Hypothalamus (tissue), 51 donors: ENCODE results near the gene PHLPP1.
"Not testable (repeated sequence)": the region's sequence is repeated elsewhere in the genome, so short reads cannot be mapped to it uniquely, and the experiment has no call there.

Source experiments
- DNase-seq, 51 donors: peaks; one replicate each; lab custom pipeline; 2025; lab: John Stamatoyannopoulos, UW

The PHLPP1 gene

DNA sequence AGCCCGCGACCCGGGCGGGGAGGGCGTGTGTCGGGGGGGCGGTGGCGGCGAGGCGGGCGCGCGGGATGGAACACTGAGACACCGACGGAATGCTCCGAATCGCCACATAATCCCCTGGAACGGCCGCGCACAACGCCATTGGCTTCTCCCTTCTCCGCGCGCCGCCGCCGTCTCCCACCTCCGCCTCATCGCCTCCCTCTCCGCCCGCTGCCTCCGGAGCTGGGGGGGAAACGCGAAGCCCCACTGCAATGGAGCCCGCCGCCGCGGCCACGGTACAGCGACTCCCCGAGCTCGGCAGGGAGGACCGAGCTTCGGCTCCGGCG, at the start of gene PHLPP1:
TSS of gene PHLPP1 (plus strand) at position 106 of the 323 bp plus-strand sequence. CDS start at position 249, 143 bp downstream.
- peak in 2 of 51 donors; percentile 99 for DNase-seq

DNA sequence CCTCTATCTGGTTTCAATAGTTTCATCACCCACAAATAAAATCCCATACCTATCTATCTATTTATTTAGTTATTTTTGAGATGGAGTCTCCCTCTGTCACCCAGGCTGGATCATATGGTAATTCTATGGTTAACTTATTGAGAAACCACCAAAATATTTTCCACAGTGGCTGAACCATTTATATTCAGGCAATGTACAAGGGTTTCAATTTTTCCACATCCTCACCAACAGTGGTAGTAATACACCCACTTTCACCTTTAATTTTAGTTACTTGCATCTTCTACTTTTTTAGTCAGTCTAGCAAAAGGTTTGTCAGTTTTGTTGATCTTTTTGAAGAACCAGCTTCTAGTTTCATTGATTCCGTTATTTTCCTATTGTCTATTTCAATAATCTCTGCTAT, 46.1 kb upstream of the PHLPP1 start:
- no peak for DNase-seq

DNA sequence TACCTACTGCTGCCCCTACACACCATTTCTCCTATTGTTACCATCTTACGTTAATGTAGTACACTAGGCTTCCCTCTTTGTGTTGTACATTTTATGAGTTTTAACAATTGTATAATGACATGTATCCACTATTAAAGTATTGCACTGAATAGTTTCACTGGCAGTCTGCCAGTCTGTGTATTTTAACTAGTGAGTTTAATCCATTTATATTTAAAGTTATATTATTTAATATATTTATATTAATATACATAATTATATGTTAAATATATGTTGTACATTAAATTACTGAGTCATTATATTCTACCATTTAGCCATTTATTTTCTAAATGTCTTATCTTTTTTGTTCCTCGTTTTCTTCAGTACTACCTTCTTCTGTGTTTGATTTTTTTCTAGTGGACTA, 44.8 kb upstream of the PHLPP1 start:
- DNase-seq, result no peak

DNA sequence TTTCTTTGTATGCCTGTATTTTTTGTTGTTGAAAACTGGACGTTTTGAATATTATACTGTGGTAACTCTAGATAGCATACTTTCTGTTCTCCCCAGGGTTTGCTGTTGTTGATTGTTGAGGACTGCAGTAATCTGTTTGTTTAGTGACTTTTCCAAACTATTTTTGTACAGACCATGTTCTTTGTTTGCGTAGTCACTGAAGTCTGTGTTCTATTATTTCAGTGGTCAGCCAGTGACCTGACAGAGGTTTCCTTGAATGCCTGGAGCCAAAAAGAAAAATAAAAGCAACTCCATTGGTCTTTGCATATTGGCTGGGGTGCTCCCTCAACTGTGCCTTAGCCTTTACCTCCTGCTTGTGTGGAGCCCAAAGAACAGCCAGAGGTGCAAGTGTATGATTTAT, 42.7 kb upstream of the PHLPP1 start:
- DNase-seq, result no peak

- DNase-seq, result no peak
Observed at GRCh38 chr18:62678847-62679485, 36.4 kb upstream of the PHLPP1 start.

- peak in 1 of 51 donors; percentile 15 for DNase-seq
Observed at GRCh38 chr18:62682371-62682770, 33.0 kb upstream of the PHLPP1 start.

GRCh38 chr18:62683935-62684334, 31.4 kb upstream of the PHLPP1 start:
- DNase-seq, result no peak

- DNase-seq, result no peak
Observed at GRCh38 chr18:62688743-62689317, 26.5 kb upstream of the PHLPP1 start.

- DNase-seq, result peak in 42 of 51 donors; percentile 3 to 92 (median 58)
Observed at GRCh38 chr18:62690236-62690815, 25.0 kb upstream of the PHLPP1 start.

GRCh38 chr18:62693659-62694058, 21.7 kb upstream of the PHLPP1 start:
- DNase-seq, result no peak

GRCh38 chr18:62697636-62698035, 17.7 kb upstream of the PHLPP1 start:
- no peak for DNase-seq

- no peak for DNase-seq
Observed at GRCh38 chr18:62702259-62702658, 13.1 kb upstream of the PHLPP1 start.

- peak in 8 of 51 donors; percentile 1 to 49 (median 18) for DNase-seq
Observed at GRCh38 chr18:62706879-62707278, 8.5 kb upstream of the PHLPP1 start.

DNA sequence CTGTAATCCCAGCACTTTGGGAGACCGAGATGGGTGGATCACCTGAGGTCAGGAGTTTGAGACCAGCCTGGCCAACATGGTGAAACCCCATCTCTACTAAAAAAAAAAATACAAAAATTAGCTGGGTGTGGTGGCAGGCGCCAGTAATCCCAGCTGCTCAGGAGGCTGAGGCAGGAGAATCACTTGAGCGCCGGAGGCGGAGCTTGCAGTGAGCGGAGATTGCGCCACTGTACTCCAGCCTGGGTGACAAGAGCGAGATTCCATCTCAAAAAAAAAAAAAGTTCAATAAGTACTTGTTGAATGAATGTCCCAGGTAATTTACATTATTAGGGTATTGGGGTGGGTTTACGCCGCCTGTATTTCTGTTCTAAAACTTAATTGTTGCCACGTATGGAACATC, 5.4 kb upstream of the PHLPP1 start:
- DNase-seq, result not testable (repeated sequence)

DNA sequence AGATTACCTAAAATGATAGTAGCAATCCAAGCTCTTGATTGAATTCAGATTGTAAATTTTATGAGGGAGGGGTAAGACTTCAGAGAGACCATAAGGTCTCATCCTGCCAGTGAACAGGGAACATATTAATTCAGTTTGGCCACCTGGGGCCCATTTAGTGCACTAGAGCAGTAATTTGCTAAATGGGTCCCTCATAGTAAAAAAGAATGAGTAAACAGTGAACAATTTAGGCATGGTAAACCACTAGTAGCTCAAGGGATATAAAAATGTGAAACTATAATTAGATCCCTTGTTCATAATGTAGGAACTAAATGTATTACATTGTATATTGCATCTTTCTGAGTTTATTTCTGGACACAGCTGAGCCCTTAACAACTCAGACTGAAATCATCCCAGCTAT, 4.9 kb upstream of the PHLPP1 start:
- no peak for DNase-seq

- DNase-seq, result no peak
Observed at GRCh38 chr18:62711781-62712180, 3.6 kb upstream of the PHLPP1 start.

DNA sequence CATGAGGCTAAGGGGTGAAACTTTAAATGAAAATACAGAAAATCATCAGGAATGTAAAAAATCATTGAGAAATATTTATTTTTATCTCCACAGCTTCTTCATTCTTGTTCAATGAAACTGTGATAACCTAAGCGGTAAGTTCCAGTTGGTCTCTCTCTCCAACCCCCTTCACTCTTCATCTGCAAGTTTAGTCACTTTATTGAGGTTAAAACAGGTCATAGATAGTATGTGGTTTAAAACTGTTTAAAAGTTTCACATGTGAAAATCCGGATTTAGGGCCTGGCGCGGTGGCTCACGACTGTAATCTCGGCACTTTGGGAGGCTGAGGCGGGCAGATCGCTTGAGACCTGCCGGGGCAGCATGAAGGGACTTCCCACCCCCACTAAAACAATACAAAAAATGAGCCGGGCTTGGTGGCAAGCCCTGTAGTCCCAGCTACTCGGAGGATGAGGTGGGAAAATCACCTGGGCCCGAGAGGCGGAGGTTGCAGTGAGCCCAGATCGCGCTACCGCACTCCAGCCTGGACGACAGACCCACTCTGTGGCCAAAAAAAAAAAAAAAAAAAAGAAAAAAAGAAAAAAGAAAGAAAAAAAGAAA, 1.6 kb upstream of the PHLPP1 start:
- no peak for DNase-seq

- DNase-seq, result peak; percentile 89 to 100 (median 100)
Observed at GRCh38 chr18:62714671-62715435, 488 bp upstream of the PHLPP1 start.

DNA sequence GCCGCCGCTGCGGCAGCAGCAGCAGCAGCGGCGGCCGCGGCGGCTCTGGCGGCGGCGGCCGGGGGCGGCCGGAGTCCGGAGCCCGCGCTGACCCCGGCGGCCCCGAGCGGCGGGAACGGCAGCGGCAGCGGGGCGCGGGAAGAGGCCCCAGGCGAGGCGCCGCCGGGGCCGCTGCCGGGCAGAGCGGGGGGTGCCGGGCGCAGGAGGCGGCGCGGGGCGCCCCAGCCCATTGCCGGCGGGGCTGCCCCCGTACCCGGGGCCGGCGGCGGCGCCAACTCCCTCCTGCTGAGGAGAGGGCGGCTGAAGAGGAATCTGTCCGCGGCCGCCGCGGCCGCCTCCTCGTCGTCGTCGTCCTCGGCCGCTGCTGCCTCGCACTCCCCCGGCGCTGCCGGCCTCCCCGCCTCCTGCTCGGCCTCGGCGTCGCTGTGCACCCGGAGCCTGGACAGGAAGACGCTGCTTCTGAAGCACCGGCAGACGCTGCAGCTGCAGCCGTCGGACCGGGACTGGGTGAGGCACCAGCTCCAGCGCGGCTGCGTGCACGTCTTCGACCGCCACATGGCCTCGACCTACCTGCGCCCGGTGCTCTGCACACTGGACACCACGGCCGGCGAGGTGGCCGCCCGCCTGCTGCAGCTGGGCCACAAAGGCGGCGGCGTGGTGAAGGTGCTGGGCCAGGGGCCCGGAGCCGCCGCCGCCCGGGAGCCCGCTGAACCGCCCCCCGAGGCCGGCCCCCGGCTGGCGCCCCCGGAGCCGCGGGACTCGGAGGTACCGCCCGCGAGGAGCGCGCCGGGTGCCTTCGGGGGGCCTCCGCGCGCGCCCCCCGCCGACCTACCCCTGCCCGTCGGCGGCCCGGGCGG, 646 bp downstream of the PHLPP1 start:
- DNase-seq, result peak in 18 of 51 donors; percentile 4 to 54 (median 23)

DNA sequence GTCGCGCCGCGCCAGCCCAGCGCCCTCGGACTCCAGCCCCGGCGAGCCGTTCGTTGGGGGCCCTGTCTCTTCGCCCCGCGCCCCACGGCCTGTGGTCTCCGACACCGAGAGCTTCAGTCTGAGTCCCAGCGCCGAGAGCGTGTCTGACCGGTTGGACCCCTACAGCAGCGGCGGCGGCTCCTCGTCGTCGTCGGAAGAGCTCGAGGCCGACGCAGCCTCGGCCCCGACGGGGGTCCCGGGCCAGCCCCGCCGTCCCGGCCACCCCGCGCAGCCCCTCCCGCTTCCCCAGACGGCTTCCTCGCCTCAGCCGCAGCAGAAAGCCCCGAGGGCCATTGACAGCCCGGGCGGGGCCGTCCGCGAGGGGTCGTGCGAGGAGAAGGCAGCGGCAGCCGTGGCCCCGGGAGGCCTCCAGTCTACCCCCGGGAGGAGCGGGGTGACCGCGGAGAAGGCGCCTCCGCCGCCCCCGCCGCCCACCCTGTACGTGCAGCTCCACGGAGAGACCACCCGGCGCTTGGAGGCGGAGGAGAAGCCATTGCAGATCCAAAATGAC, 1.4 kb downstream of the PHLPP1 start:
- DNase-seq, result peak in 35 of 51 donors; percentile 8 to 79 (median 36)
